ENCODE measurements around the gene PDZRN4.
A peak's percentile ranks its signal among the peaks of the same experiment; 100 is the strongest.
"Not testable (repeated sequence)": the region's sequence is repeated elsewhere in the genome, so short reads cannot be mapped to it uniquely, and the experiment has no call there.

PDZRN4 gene

GRCh38 chr12:41188058-41188840 is at the start of gene PDZRN4:
Gene PDZRN4, plus strand, starts transcription at chr12:41188320.
- DNase-seq (ENCODE audit: low spot score), result peak; percentile 26

- DNase-seq (ENCODE audit: low spot score), result peak; percentile 17
These were observed 48.0 kb upstream of the PDZRN4 start for GRCh38 chr12:41140117-41140516.

DNA sequence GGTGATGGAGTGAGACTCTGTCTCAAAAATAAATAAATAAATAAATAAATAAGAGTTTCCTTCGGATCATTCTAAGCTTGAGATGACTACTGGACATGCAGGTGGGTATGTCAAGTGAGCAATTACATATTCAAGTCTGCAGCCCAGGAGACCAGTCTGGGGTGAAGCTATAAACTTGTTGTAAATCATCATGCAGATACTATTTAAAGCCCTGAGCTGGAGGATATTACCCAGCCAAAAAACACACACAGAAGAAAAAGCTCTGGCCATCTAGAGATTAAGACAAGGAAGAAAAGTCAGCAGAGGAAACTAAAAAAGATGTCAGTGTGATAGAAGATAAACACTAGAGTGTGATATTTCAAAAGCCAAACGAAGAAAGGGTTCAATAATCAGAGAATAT is 47.0 kb upstream of the PDZRN4 start:
- DNase-seq (ENCODE audit: low spot score), result no peak

DNA sequence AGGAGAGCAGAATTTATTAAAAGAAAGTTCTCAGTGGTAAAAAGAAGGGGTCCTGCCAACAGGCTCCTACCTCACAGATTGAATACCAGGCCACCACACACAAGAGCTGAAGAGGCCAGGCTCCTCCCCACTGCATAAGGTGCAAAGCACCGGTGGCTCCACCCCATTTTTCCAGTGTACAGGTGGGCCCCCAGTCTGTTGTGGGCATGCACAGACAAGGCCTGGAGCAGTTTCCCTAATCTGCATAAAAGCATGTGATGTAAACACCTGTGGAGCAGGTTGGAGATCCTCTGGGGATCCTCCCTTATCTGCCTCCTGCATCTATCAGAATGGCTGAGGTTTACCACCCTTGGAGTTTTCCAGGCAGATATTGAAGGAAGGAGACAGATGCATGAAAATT is 45.7 kb upstream of the PDZRN4 start:
- DNase-seq (ENCODE audit: low spot score), result no peak

DNA sequence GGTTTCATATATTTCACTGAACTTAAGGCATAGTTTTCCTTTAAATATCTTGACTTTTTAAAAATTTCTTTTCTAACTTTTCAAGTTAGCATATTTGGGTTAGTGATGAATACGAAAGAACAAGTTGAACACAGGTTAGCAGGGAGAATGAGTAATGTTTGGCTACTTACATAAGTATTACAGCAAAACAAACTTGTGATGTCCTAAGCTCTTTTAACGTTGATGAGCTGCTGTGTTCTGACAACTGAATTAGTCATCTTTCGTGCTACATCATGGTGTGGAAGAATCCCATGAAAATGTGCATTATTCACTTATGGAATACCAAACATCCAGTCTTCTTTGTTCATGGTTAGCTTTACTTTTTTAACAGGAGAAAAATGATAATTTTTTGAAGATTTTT is 36.3 kb upstream of the PDZRN4 start:
- DNase-seq (ENCODE audit: low spot score), result peak; percentile 22

DNA sequence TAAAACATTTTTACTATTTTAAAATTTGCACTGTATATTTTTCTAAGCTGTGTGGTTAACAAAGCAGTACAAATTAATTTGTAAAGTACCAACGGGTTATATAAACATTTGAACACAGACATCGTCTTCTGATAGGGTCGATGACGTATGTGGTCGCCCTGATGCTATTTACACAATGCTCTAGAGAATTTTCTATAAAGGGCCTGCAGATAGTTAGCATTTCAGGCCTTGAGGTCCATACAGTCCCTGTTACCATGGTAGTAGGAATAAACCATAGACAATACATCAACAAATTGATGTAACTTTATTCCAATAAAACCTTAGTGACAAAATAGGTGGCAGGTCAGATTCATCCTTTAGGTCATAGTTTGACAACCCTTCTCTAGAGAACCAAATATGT is 25.7 kb upstream of the PDZRN4 start:
- DNase-seq (ENCODE audit: low spot score), result peak; percentile 8

DNA sequence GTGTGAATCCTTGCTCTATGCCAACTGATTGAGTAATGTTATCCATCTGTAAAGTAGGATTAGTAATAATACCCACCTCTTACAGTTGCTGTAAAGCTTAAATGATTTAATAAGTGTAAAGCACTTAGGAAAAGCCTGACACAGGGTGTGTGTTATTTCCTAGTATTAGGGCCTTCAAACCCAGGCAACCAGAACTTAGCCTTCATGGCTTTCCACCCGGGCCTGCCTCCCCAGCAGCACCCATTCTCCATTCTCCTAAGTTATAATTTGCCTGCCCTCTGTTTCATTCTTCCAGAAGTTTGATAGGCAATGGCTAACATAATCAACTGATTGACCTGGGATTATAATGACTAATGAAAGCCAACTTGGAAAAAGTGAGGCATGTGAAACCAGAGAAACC is 20.4 kb upstream of the PDZRN4 start:
- DNase-seq (ENCODE audit: low spot score), result no peak

DNA sequence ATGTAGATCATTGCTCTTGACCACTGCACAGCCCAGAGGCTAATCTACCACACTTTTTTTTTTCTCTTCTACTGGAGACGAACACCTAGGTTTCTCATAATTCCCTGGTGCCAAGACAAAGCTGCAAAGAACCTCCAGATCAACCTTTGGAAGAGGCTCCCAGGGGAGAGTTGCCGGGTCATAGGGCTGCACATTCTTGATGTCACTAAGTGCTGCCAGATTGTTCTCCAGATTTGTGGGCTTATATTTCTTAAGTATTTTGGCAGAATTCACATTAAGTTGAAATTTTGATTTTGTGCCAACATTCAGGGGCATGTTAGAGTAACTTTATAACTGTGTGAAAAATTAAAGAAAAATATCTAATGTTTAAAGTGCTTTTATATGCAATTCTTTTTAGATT is 13.5 kb upstream of the PDZRN4 start:
- DNase-seq (ENCODE audit: low spot score), result no peak

GRCh38 chr12:41179507-41179906 is 8.6 kb upstream of the PDZRN4 start:
- not testable (repeated sequence) for DNase-seq (ENCODE audit: low spot score)

DNA sequence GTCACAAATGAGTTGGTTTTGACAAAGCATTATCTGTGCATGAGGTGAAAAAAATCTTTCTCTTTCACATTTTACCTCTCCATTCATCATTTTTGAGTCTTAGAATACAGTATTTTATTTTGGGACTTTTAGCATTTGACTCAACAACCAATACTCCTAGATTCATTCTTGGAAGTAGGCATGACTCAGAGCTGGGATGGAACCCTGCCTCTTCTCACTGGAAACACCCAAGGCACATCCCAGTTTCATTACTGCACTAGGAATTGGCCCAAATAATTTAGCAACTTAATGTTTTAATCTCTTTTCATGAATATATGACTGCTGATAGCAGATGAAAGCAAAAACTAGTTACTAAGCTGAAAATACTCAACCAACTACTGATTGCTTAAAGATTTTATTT is 3.3 kb upstream of the PDZRN4 start:
- peak; percentile 22 for DNase-seq (ENCODE audit: low spot score)

DNA sequence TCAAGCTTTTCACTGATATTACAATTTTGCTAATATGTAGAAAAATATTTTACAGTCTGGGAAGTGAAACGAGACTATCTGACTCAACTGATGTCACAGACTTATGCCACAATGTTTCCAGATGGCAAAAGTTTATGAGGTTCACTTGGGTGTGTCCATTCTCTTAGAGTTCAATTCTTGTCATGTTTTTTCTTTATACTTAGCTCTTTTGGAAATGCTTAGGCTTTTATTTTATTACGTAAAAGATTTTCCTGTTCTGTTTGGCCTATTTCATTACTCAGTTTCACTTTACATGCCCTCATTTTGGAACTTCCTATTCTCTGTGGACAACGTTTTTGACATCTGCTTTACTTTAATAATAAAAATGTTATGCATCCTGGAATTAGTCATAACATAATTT is 2.1 kb upstream of the PDZRN4 start:
- DNase-seq (ENCODE audit: low spot score), result peak; percentile 17

DNA sequence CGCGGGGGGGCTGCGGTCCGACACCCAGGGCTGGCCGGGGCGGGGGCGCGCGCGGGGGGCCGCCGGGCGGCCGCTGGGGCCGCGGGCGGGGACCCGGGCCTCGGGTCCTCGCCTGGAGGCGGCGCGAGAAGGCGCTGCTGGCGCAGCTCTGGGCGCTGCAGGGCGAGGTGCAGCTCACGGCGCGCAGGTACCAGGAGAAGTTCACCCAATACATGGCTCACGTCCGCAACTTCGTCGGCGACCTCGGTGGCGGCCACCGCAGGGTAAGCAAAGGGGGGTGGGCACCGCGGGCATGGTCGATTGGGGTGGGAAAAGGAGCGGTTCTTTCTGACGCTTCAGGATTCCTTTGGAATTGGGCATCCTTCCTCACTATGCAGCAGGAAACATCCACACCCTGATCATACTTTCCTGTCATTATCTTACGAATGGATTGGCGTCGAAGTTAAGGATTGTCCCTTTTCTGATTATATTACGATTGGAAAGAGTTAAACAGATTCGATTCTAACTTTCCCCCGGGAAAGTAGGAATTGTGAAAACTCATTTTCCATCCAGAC is 798 bp downstream of the PDZRN4 start:
- peak; percentile 15 for DNase-seq (ENCODE audit: low spot score)

DNA sequence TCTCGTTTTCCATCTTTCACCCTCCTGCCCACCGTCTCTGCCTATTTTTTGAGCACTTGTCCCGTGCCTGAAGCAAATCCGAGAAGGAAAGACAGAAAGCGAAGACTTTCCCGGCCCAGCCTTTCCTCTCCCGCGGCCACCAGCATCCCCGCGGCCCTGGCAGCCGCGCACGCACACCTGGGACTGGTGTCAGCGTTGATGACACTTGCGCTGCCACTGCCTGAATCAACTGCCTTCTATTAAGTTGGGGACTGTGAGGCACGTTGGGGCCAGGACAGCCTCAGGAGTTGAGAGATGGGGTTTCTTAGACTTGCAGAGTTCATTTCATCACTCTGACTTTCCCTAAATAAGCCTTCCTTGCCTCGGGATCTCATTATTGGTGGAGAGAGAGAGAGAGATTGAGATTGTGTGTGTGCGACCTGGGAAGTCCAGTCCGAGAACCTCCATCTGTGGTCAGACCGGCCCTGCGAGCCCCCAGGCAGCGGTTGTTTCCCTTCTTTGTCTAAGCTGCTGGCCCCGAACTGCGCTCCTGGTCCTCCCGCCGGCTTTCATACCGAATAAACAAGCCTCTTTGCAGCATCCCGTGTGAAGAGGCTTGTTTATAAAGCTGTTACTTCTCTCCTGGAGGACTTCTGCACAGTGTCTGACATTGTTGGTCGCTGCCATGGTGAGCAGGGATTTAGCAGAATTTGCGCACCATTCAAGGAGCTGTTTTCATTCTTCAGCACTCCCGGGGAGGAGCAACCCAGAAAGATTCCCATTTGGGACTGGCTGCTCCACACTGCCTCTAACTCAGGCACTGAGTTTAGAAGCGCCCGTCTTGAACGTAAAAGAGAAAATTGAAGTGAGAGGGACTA is 1.5 kb downstream of the PDZRN4 start:
- peak; percentile 38 for DNase-seq (ENCODE audit: low spot score)

- peak; percentile 54 for DNase-seq (ENCODE audit: low spot score)
These were observed 2.2 kb downstream of the PDZRN4 start for GRCh38 chr12:41190338-41190737.

DNA sequence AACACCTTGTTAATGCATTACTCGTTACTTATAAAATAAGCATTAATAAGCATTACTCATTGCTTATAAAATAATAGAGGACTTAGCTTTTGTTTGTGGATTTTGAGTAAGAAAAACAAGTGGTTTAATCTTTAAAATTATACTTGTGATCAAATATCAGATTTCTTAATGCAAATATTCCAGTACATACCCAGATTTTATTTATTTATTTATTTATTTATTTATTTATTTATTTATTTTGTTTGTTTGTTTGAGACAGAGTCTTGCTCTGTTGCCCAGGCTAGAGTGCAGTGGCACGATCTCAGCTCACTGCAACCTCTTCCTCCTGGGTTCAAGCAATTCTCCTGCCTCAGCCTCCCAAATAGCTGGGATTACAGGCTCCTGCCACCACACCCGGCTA is 3.4 kb downstream of the PDZRN4 start:
- DNase-seq (ENCODE audit: low spot score), result not testable (repeated sequence)

- DNase-seq (ENCODE audit: low spot score), result no peak
These were observed 5.2 kb downstream of the PDZRN4 start for GRCh38 chr12:41193311-41193710.

GRCh38 chr12:41202051-41202450 is 13.9 kb downstream of the PDZRN4 start:
- no peak for DNase-seq (ENCODE audit: low spot score)

GRCh38 chr12:41205070-41205709 is 17.1 kb downstream of the PDZRN4 start:
- DNase-seq (ENCODE audit: low spot score), result no peak

DNA sequence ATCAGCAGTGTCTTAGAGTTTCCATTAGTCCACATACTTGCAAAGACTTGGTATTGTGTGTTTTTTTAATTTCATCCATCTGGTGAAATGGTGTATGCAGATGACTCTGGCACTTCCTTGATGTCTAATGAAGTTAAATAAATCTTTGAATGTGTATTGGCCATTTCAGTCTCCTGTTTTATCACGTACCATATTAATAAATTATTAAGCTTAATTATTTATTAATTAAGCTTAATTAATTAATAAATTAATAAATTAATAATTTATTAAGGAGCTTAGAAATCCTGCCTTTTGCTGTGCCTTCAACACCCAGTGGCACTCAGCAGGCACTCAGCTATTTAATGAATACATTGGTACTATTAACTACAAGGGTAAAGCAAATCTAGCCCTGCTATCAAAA is 18.2 kb downstream of the PDZRN4 start:
- DNase-seq (ENCODE audit: low spot score), result no peak

DNA sequence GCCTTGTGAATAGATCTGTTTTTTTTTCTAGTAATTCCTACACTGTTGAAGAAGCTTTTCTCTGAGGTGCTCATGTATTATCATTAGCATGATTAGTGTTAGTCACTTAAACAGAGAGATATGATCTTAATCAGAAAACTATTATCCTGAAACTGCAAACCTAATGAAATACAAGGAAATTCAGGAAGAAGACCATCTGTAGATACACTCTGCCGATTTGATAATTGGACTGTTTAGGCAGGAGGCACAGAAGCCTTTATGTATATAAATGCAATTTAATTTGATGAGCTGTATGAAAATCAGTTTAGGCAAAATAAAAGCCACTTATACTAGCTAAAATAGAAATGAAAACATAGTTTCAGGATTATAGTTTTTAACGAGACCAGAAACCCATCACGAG is 23.3 kb downstream of the PDZRN4 start:
- DNase-seq (ENCODE audit: low spot score), result no peak

DNA sequence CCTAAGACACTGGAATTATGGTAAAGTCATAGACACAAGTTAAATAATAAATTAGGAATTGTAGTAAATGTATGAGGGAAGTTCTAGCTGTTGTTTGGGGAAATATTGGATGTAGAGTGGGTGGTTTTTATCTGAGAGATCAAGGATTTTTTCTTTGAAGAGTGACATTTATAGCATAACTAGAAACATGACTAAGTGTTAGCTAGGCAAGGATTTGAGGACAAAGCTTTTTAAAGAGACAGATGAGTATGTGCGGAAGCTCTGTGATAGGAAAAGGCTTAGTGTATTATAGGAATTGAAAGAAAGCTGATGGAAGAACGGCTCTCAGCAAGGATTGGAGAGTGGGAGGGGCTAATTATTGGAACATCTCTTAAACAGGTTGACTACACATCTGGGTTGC is 24.5 kb downstream of the PDZRN4 start:
- no peak for DNase-seq (ENCODE audit: low spot score)

- no peak for DNase-seq (ENCODE audit: low spot score)
These were observed 25.0 kb downstream of the PDZRN4 start for GRCh38 chr12:41213107-41213506.

DNA sequence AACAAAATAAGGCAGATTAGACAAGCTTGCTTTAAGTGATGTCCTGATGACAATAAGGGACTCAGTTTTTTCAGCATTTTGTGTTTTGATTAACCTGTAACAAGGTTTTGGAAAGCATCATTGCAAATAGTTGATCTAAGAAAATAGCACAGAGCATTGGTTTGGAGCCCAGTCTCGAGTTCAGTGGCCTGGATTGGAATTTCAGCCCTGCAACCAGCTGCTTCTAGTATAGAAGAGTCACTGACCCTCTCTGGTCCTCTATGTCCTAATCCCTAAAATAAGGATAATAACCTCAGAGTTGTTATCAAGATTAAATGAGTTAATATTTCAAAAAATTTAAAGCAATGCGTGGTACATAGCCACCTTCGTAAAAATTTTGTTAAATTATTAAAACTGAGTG is 25.5 kb downstream of the PDZRN4 start:
- no peak for DNase-seq (ENCODE audit: low spot score)
